SK-N-SH (cell line): Measurements from ENCODE around the gene ZNF530.

Experiments used
- EP300 ChIP-seq, 2 experiments: IDR thresholded peaks; 2 replicates each; pipeline versions ENCODE4 v1.4.0 to v1.6.1; 2012; ENCODE audit warnings: borderline replicate concordance in 1 of 2, low read depth in 1 of 2, low read length in 1 of 2
- GABPA ChIP-seq: IDR thresholded peaks from 2 replicates; pipeline ENCODE4 v1.4.0; 2012; ENCODE audit warnings: low read depth, mild to moderate bottlenecking
- GATA2 ChIP-seq: sonication (generic); formaldehyde crosslinking; IDR thresholded peaks from 2 replicates; pipeline ENCODE4 v1.5.0; 2020; ENCODE audit warnings: mild to moderate bottlenecking, missing genetic modification reagents
- MAX ChIP-seq: IDR thresholded peaks from 2 replicates; pipeline ENCODE4 v1.4.0; 2012; ENCODE audit warnings: low read depth
- PBX3 ChIP-seq: IDR thresholded peaks from 2 replicates; pipeline ENCODE4; 2012
- POLR2AphosphoS5 ChIP-seq: IDR thresholded peaks from 2 replicates; pipeline ENCODE4 v1.6.1; 2012; ENCODE audit warnings: low read depth, low read length
- RAD21 ChIP-seq: IDR thresholded peaks from 2 replicates; pipeline ENCODE4 v1.6.1; 2012; ENCODE audit warnings: mild to moderate bottlenecking, low read length
- RCOR1 ChIP-seq: fragments of 150-350 bp; IDR thresholded peaks from 2 replicates; pipeline ENCODE4 v1.6.1; 2017; ENCODE audit warnings: antibody characterized with exemption, low read length
- TAF1 ChIP-seq: IDR thresholded peaks from 2 replicates; pipeline ENCODE4 v1.6.1; 2012; ENCODE audit warnings: low read depth, mild to moderate bottlenecking, low read length, moderate library complexity, borderline replicate concordance
- TF ChIP-seq, protein P1 (sequence below): fragments of 200-600 bp; sonication (generic); IDR thresholded peaks from 2 replicates; pipeline ENCODE4 v1.6.1; 2017; ENCODE audit warnings: antibody characterized with exemption, mild to moderate bottlenecking, moderate library complexity

GRCh38 chr19:57559404-57560025 is 40.2 kb upstream of the ZNF530 start, which contains the start of gene ZNF550:
- TF ChIP-seq, protein P1, sequence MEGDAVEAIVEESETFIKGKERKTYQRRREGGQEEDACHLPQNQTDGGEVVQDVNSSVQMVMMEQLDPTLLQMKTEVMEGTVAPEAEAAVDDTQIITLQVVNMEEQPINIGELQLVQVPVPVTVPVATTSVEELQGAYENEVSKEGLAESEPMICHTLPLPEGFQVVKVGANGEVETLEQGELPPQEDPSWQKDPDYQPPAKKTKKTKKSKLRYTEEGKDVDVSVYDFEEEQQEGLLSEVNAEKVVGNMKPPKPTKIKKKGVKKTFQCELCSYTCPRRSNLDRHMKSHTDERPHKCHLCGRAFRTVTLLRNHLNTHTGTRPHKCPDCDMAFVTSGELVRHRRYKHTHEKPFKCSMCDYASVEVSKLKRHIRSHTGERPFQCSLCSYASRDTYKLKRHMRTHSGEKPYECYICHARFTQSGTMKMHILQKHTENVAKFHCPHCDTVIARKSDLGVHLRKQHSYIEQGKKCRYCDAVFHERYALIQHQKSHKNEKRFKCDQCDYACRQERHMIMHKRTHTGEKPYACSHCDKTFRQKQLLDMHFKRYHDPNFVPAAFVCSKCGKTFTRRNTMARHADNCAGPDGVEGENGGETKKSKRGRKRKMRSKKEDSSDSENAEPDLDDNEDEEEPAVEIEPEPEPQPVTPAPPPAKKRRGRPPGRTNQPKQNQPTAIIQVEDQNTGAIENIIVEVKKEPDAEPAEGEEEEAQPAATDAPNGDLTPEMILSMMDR = no peak
- TF ChIP-seq RAD21 (no peak), POLR2AphosphoS5 (peak; percentile 81), GATA2 (CRISPR knock-in tag) (no peak), MAX (peak; percentile 85), TAF1 (peak; percentile 68; the same call in 1 of the 2 replicates), PBX3 (0 out of 2 replicates have a peak, but pooled peaks have one; percentile 6), EP300 (IDR thresholded peaks at IDR 0.05; ENCODE audit: borderline replicate concordance in 1 of 2, low read depth in 1 of 2, low read length in 1 of 2) (no peak), GABPA (peak; percentile 97), RCOR1 (no peak)
